Neural cell (in vitro differentiated cells): ENCODE measurements around the gene TMBIM1. TPM values are rescaled to one million over a fixed set of nuclear protein-coding genes. Genes with fewer than 3 reads are reported as not detected.

Experiments used
- H2AFZ ChIP-seq: fragments of 200-600, 300-800 bp; sonication (generic), shearing (Covaris generic); 2 replicates; pipeline ENCODE4 v1.6.0; 2014; ENCODE audit warnings: low read depth, mild to moderate bottlenecking, antibody characterized with exemption, low read length, moderate library complexity
- H3F3A ChIP-seq: fragments of 200-600 bp; shearing (Covaris generic); 2 replicates; pipeline ENCODE4 v1.6.1; 2016; ENCODE audit warnings: mild to moderate bottlenecking, moderate library complexity, mixed read lengths, antibody characterized with exemption, low read length; ENCODE audit not compliant: insufficient read depth, poor library complexity, severe bottlenecking
- H3K27ac ChIP-seq: fragments of 200-600, 300-800 bp; sonication (generic), shearing (Covaris generic); 2 replicates; pipeline ENCODE4 v1.5.1; 2014; ENCODE audit warnings: mild to moderate bottlenecking, low read length, moderate library complexity
- H3K27me3 ChIP-seq: fragments of 300-800, 200-600 bp; sonication (generic), shearing (Covaris generic); 2 replicates; pipeline ENCODE4 v1.6.0; 2014; ENCODE audit warnings: mild to moderate bottlenecking, low read depth, low read length, moderate library complexity; ENCODE audit not compliant: insufficient read depth
- H3K36me3 ChIP-seq: fragments of 300-800, 200-600 bp; sonication (generic), shearing (Covaris generic); 2 replicates; pipeline ENCODE4 v1.5.1; 2014; ENCODE audit warnings: mild to moderate bottlenecking, antibody characterized with exemption, low read length, moderate library complexity; ENCODE audit not compliant: insufficient read depth
- H3K4me2 ChIP-seq: fragments of 300-800, 200-600 bp; sonication (generic), shearing (Covaris generic); 2 replicates; pipeline ENCODE4 v1.6.0; 2014; ENCODE audit warnings: mild to moderate bottlenecking, low read length
- H3K4me3 ChIP-seq: fragments of 300-800, 200-600 bp; sonication (generic), shearing (Covaris generic); 2 replicates; pipeline ENCODE4 v1.5.1; 2014; ENCODE audit warnings: mild to moderate bottlenecking, low read length, moderate library complexity
- H3K79me2 ChIP-seq: fragments of 200-600 bp; shearing (Covaris generic); replicated peaks from 2 replicates; pipeline ENCODE4 v1.6.0; 2014; ENCODE audit warnings: mild to moderate bottlenecking, low read length, moderate library complexity; ENCODE audit not compliant: insufficient read depth
- H3K9ac ChIP-seq: fragments of 300-800, 200-600 bp; sonication (generic), shearing (Covaris generic); 2 replicates; pipeline ENCODE4 v1.6.1; 2016; ENCODE audit warnings: mild to moderate bottlenecking, low read length, mixed read lengths
- H3K9me2 ChIP-seq: fragments of 200-600 bp; shearing (Covaris generic); 2 replicates; pipeline ENCODE4 v1.6.1; 2016; ENCODE audit warnings: mild to moderate bottlenecking, low read length, mixed read lengths; ENCODE audit not compliant: insufficient read depth
- H3K9me3 ChIP-seq: fragments of 200-600, 300-800 bp; sonication (generic), shearing (Covaris generic); 2 replicates; pipeline ENCODE4 v1.6.1; 2016; ENCODE audit warnings: mild to moderate bottlenecking, mixed run types, low read length, moderate library complexity, mixed read lengths
- H4K20me1 ChIP-seq: fragments of 200-600 bp; shearing (Covaris generic); 2 replicates; pipeline ENCODE4 v1.6.1; 2016; ENCODE audit warnings: mild to moderate bottlenecking, mixed run types; ENCODE audit not compliant: insufficient read depth
- CTCF ChIP-seq: fragments of 450-650 bp; IDR thresholded peaks from 2 replicates; pipeline ENCODE4 v1.5.1; 2014; ENCODE audit warnings: antibody characterized with exemption, mild to moderate bottlenecking, moderate library complexity; ENCODE audit not compliant: poor library complexity, severe bottlenecking
- EP300 ChIP-seq: fragments of 450-650 bp; conservative IDR thresholded peaks from 2 replicates; pipeline ENCODE4 v1.6.1; 2014; ENCODE audit warnings: antibody characterized with exemption, mild to moderate bottlenecking, moderate library complexity; ENCODE audit not compliant: poor library complexity, severe bottlenecking
- EZH2 ChIP-seq: fragments of 200-600, 300-800 bp; shearing (Covaris generic), sonication (generic); IDR thresholded peaks from 2 replicates; pipeline ENCODE4 v1.6.1; 2014; ENCODE audit warnings: antibody characterized with exemption, low read length, borderline replicate concordance, mild to moderate bottlenecking; ENCODE audit not compliant: insufficient read depth, poor library complexity, severe bottlenecking
- MXI1 ChIP-seq: fragments of 450-650 bp; conservative IDR thresholded peaks from 2 replicates; pipeline ENCODE4 v1.6.1; 2014; ENCODE audit warnings: antibody characterized with exemption, mild to moderate bottlenecking; ENCODE audit not compliant: poor library complexity, severe bottlenecking
- POLR2AphosphoS5 ChIP-seq: IDR thresholded peaks from 2 replicates; pipeline ENCODE4 v1.6.1; 2012
- RAD21 ChIP-seq: fragments of 450-650 bp; conservative IDR thresholded peaks from 2 replicates; pipeline ENCODE4 v1.6.1; 2014; ENCODE audit warnings: antibody characterized with exemption, mild to moderate bottlenecking, moderate library complexity
- SMC3 ChIP-seq: fragments of 450-650 bp; conservative IDR thresholded peaks from 2 replicates; pipeline ENCODE4 v1.6.1; 2014; ENCODE audit warnings: antibody characterized with exemption, mild to moderate bottlenecking, moderate library complexity; ENCODE audit not compliant: poor library complexity
- TAF1 ChIP-seq: IDR thresholded peaks from 2 replicates; pipeline ENCODE4 v1.6.1; 2012; ENCODE audit warnings: low read depth
- polyA plus RNA-seq: library from polyadenylated mRNA; depleted of rRNA; stranded (reverse); fragments of >200 nt; gene quantifications from 2 replicates; pipeline ENCODE4 v1.2.3, GENCODE V29; 2014
- TF ChIP-seq, protein P1 (sequence below): IDR thresholded peaks from 2 replicates; pipeline ENCODE4 v1.6.1; 2012; ENCODE audit warnings: borderline replicate concordance

The TMBIM1 gene
- polyA plus RNA-seq, 1 donor from 2014 or later = not detected

- H3K36me3 ChIP-seq = peaks cover 3% of the 10 kb centered on the region
- no peaks in the 10 kb centered on the region for H3K9me3 ChIP-seq
- H3F3A ChIP-seq = no peaks in the 10 kb centered on the region
- no peak overlapping the region for H3K27ac ChIP-seq
- no peaks in the 10 kb centered on the region for H3K27me3 ChIP-seq
- no peak for TF ChIP-seq EZH2
- TF ChIP-seq MXI1 = no peak
- TF ChIP-seq SMC3 = no peak
- no peak for TF ChIP-seq POLR2AphosphoS5
- TF ChIP-seq EP300 = no peak
- TF ChIP-seq CTCF = no peak
- TF ChIP-seq RAD21 = no peak
- no peak for TF ChIP-seq TAF1
- TF ChIP-seq, protein P1, sequence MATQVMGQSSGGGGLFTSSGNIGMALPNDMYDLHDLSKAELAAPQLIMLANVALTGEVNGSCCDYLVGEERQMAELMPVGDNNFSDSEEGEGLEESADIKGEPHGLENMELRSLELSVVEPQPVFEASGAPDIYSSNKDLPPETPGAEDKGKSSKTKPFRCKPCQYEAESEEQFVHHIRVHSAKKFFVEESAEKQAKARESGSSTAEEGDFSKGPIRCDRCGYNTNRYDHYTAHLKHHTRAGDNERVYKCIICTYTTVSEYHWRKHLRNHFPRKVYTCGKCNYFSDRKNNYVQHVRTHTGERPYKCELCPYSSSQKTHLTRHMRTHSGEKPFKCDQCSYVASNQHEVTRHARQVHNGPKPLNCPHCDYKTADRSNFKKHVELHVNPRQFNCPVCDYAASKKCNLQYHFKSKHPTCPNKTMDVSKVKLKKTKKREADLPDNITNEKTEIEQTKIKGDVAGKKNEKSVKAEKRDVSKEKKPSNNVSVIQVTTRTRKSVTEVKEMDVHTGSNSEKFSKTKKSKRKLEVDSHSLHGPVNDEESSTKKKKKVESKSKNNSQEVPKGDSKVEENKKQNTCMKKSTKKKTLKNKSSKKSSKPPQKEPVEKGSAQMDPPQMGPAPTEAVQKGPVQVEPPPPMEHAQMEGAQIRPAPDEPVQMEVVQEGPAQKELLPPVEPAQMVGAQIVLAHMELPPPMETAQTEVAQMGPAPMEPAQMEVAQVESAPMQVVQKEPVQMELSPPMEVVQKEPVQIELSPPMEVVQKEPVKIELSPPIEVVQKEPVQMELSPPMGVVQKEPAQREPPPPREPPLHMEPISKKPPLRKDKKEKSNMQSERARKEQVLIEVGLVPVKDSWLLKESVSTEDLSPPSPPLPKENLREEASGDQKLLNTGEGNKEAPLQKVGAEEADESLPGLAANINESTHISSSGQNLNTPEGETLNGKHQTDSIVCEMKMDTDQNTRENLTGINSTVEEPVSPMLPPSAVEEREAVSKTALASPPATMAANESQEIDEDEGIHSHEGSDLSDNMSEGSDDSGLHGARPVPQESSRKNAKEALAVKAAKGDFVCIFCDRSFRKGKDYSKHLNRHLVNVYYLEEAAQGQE = no peak
- H3K4me3 ChIP-seq = no peak overlapping the region
- H3K4me2 ChIP-seq = no peak overlapping the region
- no peaks in the 10 kb centered on the region for H3K9me2 ChIP-seq
- no peaks in the 10 kb centered on the region for H3K79me2 ChIP-seq
- H3K9ac ChIP-seq = no peak overlapping the region
- no peaks in the 10 kb centered on the region for H4K20me1 ChIP-seq
- H2AFZ ChIP-seq = no peak overlapping the region
These were observed 32.1 kb downstream of the TMBIM1 start for GRCh38 chr2:218260166-218260565.

GRCh38 chr2:218259099-218259961 is 33.0 kb downstream of the TMBIM1 start:
- Histone ChIP-seq H4K20me1 (no peaks in the 10 kb centered on the region), H2AFZ (no peak overlapping the region), H3K4me3 (no peak overlapping the region), H3K79me2 (no peaks in the 10 kb centered on the region), H3K4me2 (no peak overlapping the region), H3K9ac (no peak overlapping the region), H3K27me3 (no peaks in the 10 kb centered on the region), H3K36me3 (peaks cover 10% of the 10 kb centered on the region), H3K27ac (no peak overlapping the region), H3K9me3 (no peaks in the 10 kb centered on the region), H3F3A (no peaks in the 10 kb centered on the region), H3K9me2 (no peaks in the 10 kb centered on the region)
- TF ChIP-seq TAF1 (no peak), EZH2 (no peak), EP300 (no peak)
